Activated T-helper 2 cell treated with anti-CD3 and anti-CD28 coated beads, Interferon-gamma antibody, Interleukin-2, Interleukin-4, amounts not matched to agents 10 μg/mL and 5 μg/mL and 100 μg/mL, durations not matched to agents 14 hours and 24 hours and 36 hours (primary cell): ENCODE measurements around the gene ALOXE3. TPM values are rescaled to one million over a fixed set of nuclear protein-coding genes. Genes with fewer than 3 reads are reported as not detected.

Source experiments
- DNase-seq: peaks from one replicate; pipeline ENCODE4 v3.0.0; 2021; ENCODE audit warnings: low spot score
- H3K27ac Mint-ChIP-seq: one replicate; pipeline ENCODE4 v1.8.0; 2021; ENCODE audit warnings: mixed read lengths
- H3K27me3 Mint-ChIP-seq: one replicate; pipeline ENCODE4 v1.8.0; 2021; ENCODE audit warnings: low read depth, mixed read lengths
- H3K36me3 Mint-ChIP-seq: one replicate; pipeline ENCODE4 v1.8.0; 2021; ENCODE audit warnings: low read depth, mixed read lengths
- H3K4me1 Mint-ChIP-seq: one replicate; pipeline ENCODE4 v1.8.0; 2021; ENCODE audit warnings: low read depth, mixed read lengths
- H3K4me3 Mint-ChIP-seq: one replicate; pipeline ENCODE4 v1.8.0; 2021; ENCODE audit warnings: low read depth, mild to moderate bottlenecking, moderate library complexity, mixed read lengths
- H3K9me3 Mint-ChIP-seq: one replicate; pipeline ENCODE4 v1.8.0; 2021; ENCODE audit warnings: mixed read lengths
- intact Hi-C: fragments of 100-400 bp; cut with micrococcal nuclease; formaldehyde crosslinking; loops from one replicate; pipeline ENCODE4 v1.15.1; 2023
- total RNA-seq: library from RNA; stranded (reverse); gene quantifications from 2 replicates; pipeline ENCODE4 v1.2.3, GENCODE V29; 2022

The ALOXE3 gene
- total RNA-seq, 1 donor from 2014 or later, result not detected

DNA sequence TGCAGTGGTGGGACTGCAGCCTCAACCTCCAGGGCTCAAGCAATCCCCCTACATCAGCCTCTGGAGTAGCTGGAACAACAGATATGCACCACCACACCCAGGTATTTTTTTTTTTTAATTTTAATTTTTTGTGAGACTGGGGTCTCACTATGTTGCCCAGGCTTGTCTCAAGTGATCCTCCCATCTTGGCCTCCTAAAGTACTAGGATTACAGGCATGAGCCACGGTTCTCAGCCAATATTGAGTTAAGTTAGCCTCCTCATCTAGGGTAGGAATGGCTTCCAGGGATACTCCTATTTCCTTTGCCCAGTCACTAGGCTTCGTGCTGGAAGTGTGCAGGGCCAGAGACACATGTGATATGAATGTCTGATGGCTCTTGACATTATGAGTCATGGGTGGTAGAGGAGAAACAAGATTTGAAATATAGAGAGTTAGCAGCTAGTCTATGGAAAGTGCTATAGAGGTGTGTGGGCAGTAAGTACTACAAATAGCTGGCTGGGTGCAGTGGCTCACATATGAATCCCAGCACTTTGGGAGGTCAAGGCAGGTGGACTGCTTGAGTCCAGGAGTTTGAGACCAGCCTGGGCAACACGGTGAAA lies 13.6 kb upstream of the ALOXE3 start:
- Mint-ChIP-seq H3K4me3 (no peak overlapping the region), H3K27ac (no peak overlapping the region), H3K27me3 (peaks cover 22% of the 10 kb centered on the region), H3K9me3 (no peaks in the 10 kb centered on the region), H3K36me3 (no peaks in the 10 kb centered on the region), H3K4me1 (peaks cover 9% of the 10 kb centered on the region)
- intact Hi-C loops, result no loop called here
- DNase-seq, result no peak

DNA sequence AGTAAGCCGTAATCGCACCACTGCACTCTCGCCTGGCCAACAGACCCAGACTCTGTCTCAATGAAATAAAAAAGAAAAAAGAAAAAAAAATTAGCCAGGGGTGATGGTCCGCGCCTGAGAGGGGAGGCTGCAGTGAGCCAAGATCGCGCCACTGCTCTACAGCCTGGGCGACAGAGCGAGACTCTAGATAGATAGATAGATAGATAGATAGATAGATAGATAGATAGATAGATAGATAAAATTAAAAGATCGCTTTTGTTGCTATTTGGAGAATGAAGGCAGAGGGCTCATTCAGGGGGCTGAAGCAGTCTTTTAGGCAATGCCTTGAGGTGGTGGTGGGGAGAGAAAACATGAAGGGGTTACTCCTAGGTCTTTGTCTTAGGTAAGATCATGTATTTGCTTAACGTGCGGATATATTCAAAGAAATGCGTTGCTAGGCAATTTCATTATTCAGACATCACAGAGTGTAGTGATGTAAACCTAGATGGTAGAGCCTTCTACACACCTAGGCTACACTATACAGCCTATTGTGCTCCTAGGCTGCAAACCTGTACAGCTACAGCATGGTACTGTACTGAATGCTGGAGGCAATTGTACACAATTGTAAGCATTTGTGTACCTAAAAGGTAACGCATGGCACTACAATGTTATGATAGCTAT lies 9.9 kb upstream of the ALOXE3 start:
- Mint-ChIP-seq H3K9me3 (no peaks in the 10 kb centered on the region), H3K4me3 (no peak overlapping the region), H3K36me3 (no peaks in the 10 kb centered on the region), H3K4me1 (peaks cover 35% of the 10 kb centered on the region), H3K27ac (no peak overlapping the region), H3K27me3 (peaks cover 38% of the 10 kb centered on the region)
- DNase-seq, result no peak
- intact Hi-C loops, result loop anchor here (10.0 kb wide), 1 partner anchor 243 kb away; the partner anchor contains the start of gene CHD3

DNA sequence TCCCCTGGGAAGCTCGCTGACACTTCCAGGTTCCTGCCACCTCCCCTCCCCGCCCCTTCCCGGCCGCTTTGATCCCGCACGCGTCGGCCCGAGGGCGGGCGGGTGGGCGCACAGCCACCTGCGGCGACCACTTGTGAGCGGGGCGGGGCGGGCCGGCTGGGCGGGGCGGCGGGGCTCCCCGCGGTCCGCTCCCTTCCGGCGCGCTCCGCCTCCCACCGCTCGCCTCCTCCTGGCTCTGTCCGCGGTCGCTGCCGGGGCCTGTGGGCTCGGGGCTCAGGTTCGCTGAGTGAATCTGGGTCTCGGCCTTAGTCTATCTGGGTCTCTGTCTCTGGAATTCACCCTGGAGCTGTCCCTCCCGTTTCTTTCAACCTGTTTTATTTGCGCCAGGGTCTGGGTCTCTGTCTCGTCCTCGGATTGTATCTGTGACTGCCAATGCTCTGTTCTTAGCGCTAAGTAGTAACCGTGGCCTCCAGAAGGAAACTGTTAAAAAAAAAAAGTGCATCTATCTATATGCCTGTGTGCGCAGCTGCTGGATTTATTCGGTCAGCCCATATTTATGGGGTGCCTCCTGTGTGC lies 8.3 kb upstream of the ALOXE3 start:
- peak; percentile 49 for DNase-seq
- Mint-ChIP-seq H3K4me3 (peak overlapping the region; percentile 94), H3K27me3 (peaks cover 43% of the 10 kb centered on the region), H3K9me3 (no peaks in the 10 kb centered on the region), H3K4me1 (peaks cover 40% of the 10 kb centered on the region), H3K27ac (peak overlapping the region; percentile 86), H3K36me3 (no peaks in the 10 kb centered on the region)
- intact Hi-C loops, result loop anchor here (1.0 to 10.0 kb wide), 2 partner anchors 12 to 242 kb away; partner anchors contain the start of gene CHD3

DNA sequence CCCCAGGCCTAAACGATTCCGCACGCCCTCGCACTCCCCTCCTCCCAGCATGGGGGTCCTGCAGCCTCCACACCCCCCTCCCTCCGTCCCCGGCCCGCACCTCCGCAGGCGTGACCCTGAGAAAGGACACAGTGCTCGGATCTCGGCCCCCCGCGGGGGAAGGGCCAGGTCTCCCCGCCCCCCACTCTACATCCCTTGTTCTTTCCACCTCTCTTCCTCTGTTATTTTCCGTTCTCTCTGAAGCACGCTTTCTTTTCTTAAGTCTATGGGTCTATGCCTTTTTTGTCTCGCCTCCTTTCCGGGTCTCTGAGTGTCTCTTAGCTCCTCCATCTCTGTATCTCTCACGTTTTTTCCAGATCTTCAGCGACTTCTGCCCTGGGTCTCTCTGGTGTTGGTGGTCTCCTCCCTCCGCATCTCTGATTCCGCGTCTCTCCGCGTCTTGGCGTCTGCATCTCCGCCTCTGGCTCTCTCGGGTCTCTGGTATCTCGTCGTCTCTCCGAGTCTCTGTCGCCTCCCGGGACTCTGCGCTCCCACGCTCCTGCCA lies 7.7 kb upstream of the ALOXE3 start:
- Mint-ChIP-seq H3K4me3 (peak overlapping the region; percentile 87), H3K36me3 (no peaks in the 10 kb centered on the region), H3K27me3 (peaks cover 42% of the 10 kb centered on the region), H3K4me1 (peaks cover 41% of the 10 kb centered on the region), H3K9me3 (no peaks in the 10 kb centered on the region), H3K27ac (peak overlapping the region; percentile 45)
- DNase-seq, result peak; percentile 23
- intact Hi-C loops, result loop anchor here (1.0 to 10.0 kb wide), 3 partner anchors 12 to 439 kb away; partner anchors contain the start of genes CHD3 and TP53

DNA sequence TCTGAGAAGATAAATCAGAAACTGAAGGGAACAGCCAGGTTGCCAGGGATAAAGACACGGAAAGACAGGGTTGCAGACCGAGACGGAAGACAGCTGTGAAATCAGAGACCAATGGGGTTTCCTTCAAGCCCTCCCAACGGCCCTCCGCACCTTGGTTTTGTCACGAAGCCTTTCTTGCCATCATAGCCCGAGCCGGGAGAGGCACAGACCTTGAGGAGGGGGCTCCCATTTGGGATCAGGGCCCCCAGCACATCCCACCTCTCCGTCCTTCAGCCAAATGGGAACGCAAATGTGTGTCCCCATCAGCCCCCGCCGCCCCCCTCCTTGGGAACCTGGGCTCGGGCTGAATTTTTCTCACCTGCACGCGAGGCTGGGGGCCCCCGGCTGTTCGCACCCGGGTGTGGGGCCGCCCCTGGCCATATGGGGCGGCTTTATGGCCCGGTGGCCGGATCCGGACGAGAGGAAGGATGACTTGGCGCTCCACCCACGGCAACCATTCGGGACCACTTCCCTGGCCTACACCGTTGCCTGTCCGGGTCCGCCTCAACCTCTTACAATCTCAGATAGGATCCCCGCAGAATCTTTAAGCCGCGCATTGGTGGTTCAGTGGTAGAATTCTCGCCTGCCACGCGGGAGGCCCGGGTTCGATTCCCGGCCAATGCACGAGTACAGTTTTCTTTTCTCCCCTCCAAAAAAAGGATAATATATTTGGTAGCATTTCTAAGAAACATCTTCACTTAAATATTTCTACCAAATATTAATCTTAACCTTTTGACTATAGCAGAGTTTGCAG lies 7.0 kb upstream of the ALOXE3 start:
- peaks cover 42% of the 10 kb centered on the region for H3K27me3 Mint-ChIP-seq
- no peaks in the 10 kb centered on the region for H3K9me3 Mint-ChIP-seq
- intact Hi-C loops, result loop anchor here (2.0 to 10.0 kb wide), 2 partner anchors 241 to 439 kb away; partner anchors contain the start of genes CHD3 and TP53
- H3K4me1 Mint-ChIP-seq, result peaks cover 47% of the 10 kb centered on the region
- peak overlapping the region; percentile 87 for H3K4me3 Mint-ChIP-seq
- DNase-seq, result peak; percentile 78
- no peaks in the 10 kb centered on the region for H3K36me3 Mint-ChIP-seq
- H3K27ac Mint-ChIP-seq, result peak overlapping the region; percentile 78

DNA sequence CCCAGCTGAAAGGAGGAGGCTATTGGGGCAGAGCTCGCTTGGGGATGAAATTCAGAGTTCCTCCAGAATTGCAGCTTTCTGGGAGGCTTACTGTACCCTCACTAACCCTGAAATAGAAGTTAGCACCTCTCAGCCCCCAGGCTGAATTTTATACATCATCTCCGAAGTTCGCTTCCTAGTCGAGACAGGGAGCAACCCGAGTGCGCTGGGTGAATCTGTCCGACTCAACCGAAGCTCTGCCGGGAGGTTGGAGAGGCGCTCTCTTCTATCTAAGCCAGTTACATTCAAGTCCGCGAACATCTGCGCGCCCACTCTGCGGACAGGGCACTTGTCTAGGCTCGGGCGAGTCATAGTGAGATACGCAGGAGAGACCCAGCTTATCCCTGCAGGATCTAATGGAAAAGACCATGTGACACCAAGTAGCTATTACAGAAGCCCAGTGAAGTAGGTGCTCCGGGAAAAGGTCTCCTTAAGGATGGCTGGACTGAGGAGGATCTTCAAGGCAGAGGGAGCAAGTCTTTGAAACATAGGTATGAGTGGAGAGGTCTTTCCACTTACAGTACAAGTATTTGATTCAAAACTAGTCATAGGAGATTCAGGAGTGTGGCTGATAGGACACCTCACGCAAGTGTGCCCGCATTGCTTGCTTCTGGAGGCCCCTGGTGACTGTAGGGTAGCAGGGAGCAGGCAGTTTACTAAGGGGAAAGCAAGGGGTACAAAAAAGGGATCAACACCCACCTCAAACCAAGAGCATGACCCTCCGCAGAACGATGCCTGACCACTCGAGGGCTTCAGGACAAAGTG lies 6.2 kb upstream of the ALOXE3 start:
- Mint-ChIP-seq H3K27ac (peak overlapping the region; percentile 72), H3K36me3 (no peaks in the 10 kb centered on the region), H3K4me3 (peak overlapping the region; percentile 87), H3K27me3 (peaks cover 34% of the 10 kb centered on the region), H3K4me1 (peaks cover 55% of the 10 kb centered on the region), H3K9me3 (no peaks in the 10 kb centered on the region)
- no peak for DNase-seq
- intact Hi-C loops, result loop anchor here (1.0 to 10.0 kb wide), 7 partner anchors 32 to 438 kb away; partner anchors contain the start of genes CHD3, SLC25A35 and TP53

DNA sequence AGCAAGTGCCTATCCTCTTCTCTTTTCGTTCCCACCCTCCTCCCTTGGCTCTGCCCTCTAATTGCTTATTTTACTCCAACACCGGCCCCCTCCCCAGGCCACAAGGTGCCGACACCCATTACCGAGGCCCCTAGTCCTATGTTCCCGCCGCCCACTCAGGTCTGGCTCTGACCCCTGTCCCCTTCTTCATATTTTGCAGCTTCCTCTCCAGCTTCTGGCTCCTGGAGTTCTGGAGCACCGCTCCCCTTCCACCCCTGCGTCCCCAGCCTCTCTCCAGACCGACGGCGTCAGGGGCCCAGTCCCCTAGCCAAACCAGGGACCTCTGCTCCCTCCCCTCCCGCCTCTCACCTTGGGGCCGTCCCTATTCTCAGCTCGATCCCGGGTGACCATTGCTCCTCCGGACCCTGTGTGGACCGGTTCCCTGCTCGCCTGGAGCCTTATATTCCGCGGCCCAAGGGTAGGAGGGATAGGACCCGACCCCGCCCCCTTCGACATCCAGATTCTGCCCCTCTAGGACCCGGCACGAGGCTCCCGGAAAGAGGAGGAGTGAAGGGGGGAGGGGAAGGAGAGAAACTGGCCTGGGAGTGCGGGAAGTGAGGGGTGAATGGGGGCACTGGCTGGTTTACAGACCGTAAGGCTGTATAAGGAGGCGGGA lies 5.5 kb upstream of the ALOXE3 start, which contains the start of gene HES7:
TSS of gene HES7 (minus strand) at position 412 of the 655 bp plus-strand sequence. CDS start at position 390, 22 bp downstream.
- Mint-ChIP-seq H3K9me3 (no peaks in the 10 kb centered on the region), H3K27ac (peak within 1 kb of the TSS; percentile 72), H3K36me3 (no peaks in the 10 kb centered on the region), H3K27me3 (peaks cover 32% of the 10 kb centered on the region), H3K4me1 (peaks cover 56% of the 10 kb centered on the region), H3K4me3 (peak within 1 kb of the TSS; percentile 87)
- DNase-seq, result no peak
- intact Hi-C loops, result loop anchor here (1.0 to 10.0 kb wide), 7 partner anchors 32 to 437 kb away; partner anchors contain the start of genes CHD3, SLC25A35 and TP53

DNA sequence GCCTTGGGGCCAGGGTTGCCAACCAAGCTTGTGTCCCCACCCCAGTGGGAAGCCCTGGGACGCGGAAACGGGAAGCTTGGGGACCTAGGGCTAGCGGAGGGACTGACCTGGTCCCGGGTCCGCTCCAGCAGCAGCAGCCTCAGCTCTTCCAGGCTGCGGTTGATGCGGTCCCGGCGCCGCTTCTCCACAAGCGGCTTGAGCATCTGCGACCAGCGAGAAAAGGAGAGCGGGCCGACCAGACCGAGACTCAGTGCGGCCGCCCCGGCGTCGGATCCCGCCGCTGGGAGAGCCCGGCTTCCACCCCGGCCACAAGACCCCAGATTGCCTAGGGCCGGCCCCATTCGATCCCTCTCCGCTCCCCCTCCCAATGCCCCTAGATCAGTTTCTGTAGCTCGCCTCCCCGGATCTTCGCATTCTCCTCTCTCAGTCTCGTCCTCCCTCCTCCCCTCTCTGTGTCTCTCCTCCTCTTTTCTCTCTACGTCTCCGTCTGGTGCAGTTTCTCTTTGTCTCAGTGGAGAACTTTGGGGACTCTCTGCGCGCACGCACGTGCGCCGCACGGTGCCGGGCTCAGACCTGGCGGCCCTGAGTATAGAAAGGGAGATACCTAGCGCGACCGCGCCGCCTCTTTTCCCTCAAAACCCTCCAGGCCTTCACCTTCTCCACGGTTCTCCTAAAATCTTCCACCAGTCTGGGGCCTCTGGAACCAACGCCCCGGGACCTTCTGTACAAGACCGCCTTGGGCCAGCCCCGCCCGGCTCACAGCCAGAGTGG lies 4.8 kb upstream of the ALOXE3 start:
- H3K4me3 Mint-ChIP-seq, result peak overlapping the region; percentile 87
- DNase-seq, result peak; percentile 39
- peaks cover 62% of the 10 kb centered on the region for H3K4me1 Mint-ChIP-seq
- no peaks in the 10 kb centered on the region for H3K36me3 Mint-ChIP-seq
- H3K27ac Mint-ChIP-seq, result peak overlapping the region; percentile 67
- no peaks in the 10 kb centered on the region for H3K9me3 Mint-ChIP-seq
- intact Hi-C loops, result loop anchor here (5.0 to 10.0 kb wide), 4 partner anchors 49 to 281 kb away; partner anchors contain the start of genes CHD3 and SLC25A35
- peaks cover 36% of the 10 kb centered on the region for H3K27me3 Mint-ChIP-seq

DNA sequence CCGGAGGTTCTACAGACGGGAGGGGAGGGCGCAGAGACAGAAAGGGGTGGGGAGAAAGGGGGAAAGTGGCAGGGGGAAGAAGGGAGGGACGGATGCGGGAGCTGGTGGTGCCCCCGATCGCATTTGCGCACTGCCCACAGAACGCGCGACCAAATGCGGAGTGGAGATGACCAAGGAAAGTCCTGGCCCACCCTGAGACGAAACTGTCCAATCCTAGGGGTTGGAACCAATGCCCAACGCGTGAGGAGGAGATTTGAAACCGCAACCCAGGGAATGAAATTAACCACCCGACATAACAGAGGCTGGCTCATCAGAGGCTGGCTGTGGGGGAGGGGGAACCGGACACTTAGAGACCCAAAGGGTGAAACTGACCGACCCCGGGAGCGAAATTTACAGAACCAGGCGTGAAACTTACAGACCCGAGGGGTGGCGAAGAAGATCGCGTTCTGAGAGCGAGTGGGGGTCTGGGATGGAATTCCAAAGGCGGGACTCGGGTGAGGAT lies 4.2 kb upstream of the ALOXE3 start:
- no peak for DNase-seq
- Mint-ChIP-seq H3K27ac (peak overlapping the region; percentile 48), H3K27me3 (peaks cover 40% of the 10 kb centered on the region), H3K9me3 (no peaks in the 10 kb centered on the region), H3K4me1 (peaks cover 68% of the 10 kb centered on the region), H3K4me3 (peak overlapping the region; percentile 87), H3K36me3 (no peaks in the 10 kb centered on the region)
- intact Hi-C loops, result loop anchor here (5.0 to 10.0 kb wide), 4 partner anchors 50 to 280 kb away; partner anchors contain the start of genes CHD3 and SLC25A35

DNA sequence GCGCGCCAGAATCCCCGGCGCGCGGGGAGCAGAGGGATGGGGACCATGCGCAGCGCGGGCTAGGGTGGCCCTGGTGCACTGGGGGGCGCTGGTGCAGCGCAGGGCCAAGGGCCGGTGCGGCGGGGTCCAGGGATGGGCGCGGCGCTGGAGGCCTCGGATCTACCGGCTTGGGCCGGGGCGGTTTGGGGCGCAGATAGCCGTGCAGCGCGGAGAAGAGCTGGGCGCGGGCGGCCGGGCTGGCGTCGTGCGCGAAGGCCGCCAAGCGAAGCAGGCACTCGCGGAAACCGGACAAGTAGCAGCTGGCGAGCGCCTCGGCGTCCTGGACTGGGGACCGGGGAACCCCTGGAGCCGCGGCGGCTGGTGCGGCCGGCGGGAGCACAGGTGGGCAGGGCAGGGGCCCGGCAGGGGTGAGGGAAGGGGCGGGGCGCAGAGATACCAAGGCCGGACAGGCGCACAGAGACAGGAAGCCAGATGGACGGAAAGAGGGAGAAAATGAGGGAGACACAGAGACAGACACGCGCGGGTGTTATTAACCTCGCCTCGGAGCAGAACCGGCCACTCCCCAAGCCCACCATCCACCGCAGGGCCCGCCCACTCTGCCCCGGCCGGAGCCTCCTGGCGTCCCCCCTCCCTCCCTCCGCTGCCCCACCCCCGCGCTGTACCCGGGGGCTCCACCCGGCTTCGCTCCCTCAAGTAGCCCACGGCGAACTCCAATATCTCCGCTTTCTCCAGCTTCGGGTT lies 3.5 kb upstream of the ALOXE3 start:
- H3K4me3 Mint-ChIP-seq, result peak overlapping the region; percentile 87
- H3K27me3 Mint-ChIP-seq, result peaks cover 39% of the 10 kb centered on the region
- intact Hi-C loops, result loop anchor here (2.0 to 10.0 kb wide), 5 partner anchors 50 to 280 kb away; partner anchors contain the start of genes CHD3, RPL26 and SLC25A35
- H3K9me3 Mint-ChIP-seq, result no peaks in the 10 kb centered on the region
- peak; percentile 54 for DNase-seq
- H3K4me1 Mint-ChIP-seq, result peaks cover 64% of the 10 kb centered on the region
- H3K27ac Mint-ChIP-seq, result no peak overlapping the region
- no peaks in the 10 kb centered on the region for H3K36me3 Mint-ChIP-seq
